ENCODE data around the gene KCTD20. TPM values are rescaled to one million over a fixed set of nuclear protein-coding genes. Genes with fewer than 3 reads are reported as not detected.
A peak's percentile ranks its signal among the peaks of the same experiment; 100 is the strongest.
"Not testable (repeated sequence)": the region's sequence is repeated elsewhere in the genome, so short reads cannot be mapped to it uniquely, and the experiment has no call there.

The KCTD20 gene
- polyA plus RNA-seq: 10 to 100 TPM; 13.8 to 28.6 (median 17.7) TPM
- long read RNA-seq, donor 1, full-length matches to known transcripts: 16 of 24 reads
- long read RNA-seq, donor 1, partial matches to known transcripts: 8 of 24 reads
- long read RNA-seq, donor 1, other reads (novel, unspliced or antisense): 0 of 24 reads
- long read RNA-seq, donor 2, full-length matches to known transcripts: 1 of 1 reads
- long read RNA-seq, donor 2, partial matches to known transcripts: 0 of 1 reads
- long read RNA-seq, donor 2, other reads (novel, unspliced or antisense): 0 of 1 reads
- long read RNA-seq, donor 3, full-length matches to known transcripts: 2 of 2 reads
- long read RNA-seq, donor 3, partial matches to known transcripts: 0 of 2 reads
- long read RNA-seq, donor 3, other reads (novel, unspliced or antisense): 0 of 2 reads
- long read RNA-seq, donor 4: 0 reads
- long read RNA-seq, donor 5, full-length matches to known transcripts: 1 of 1 reads
- long read RNA-seq, donor 5, partial matches to known transcripts: 0 of 1 reads
- long read RNA-seq, donor 5, other reads (novel, unspliced or antisense): 0 of 1 reads
- long read RNA-seq, donor 6, full-length matches to known transcripts: 4 of 15 reads
- long read RNA-seq, donor 6, partial matches to known transcripts: 11 of 15 reads
- long read RNA-seq, donor 6, other reads (novel, unspliced or antisense): 0 of 15 reads
- long read RNA-seq, donor 7, full-length matches to known transcripts: 12 of 12 reads
- long read RNA-seq, donor 7, partial matches to known transcripts: 0 of 12 reads
- long read RNA-seq, donor 7, other reads (novel, unspliced or antisense): 0 of 12 reads
- long read RNA-seq, donor 8: 0 reads
- long read RNA-seq, donor 9, full-length matches to known transcripts: 1 of 1 reads
- long read RNA-seq, donor 9, partial matches to known transcripts: 0 of 1 reads
- long read RNA-seq, donor 9, other reads (novel, unspliced or antisense): 0 of 1 reads
- long read RNA-seq, donor 10, full-length matches to known transcripts: 9 of 9 reads
- long read RNA-seq, donor 10, partial matches to known transcripts: 0 of 9 reads
- long read RNA-seq, donor 10, other reads (novel, unspliced or antisense): 0 of 9 reads

- H3K9me3 ChIP-seq (ENCODE audit: control insufficient read depth in 2 of 2, insufficient read depth in 1 of 2, low read depth in 1 of 2, low read length in 1 of 2): no peaks in the 10 kb centered on the region
- FAIRE-seq: no peak
- peak within 1 kb of the TSS; percentile 82 to 86 (median 84) for H3K4me3 ChIP-seq (ENCODE audit: low read depth in 1 of 3, low read length in 3 of 3)
- peaks cover 0 to 6% (median 0%) of the 10 kb centered on the region in 3 donors for H3K36me3 ChIP-seq (ENCODE audit: control insufficient read depth in 3 of 3, insufficient read depth in 2 of 3, low read depth in 1 of 3, low read length in 3 of 3)
- no peaks in the 10 kb centered on the region for H3K27me3 ChIP-seq (ENCODE audit: control insufficient read depth in 3 of 3, insufficient read depth in 3 of 3, low read length in 3 of 3)
- H3K4me1 ChIP-seq (ENCODE audit: control insufficient read depth in 3 of 3, insufficient read depth in 2 of 3, low read depth in 1 of 3, low read length in 2 of 3): peaks cover 4 to 37% (median 8%) of the 10 kb centered on the region in 3 donors
- peak within 1 kb of the TSS; percentile 95 to 96 (median 96) for H3K27ac ChIP-seq (ENCODE audit: low read depth in 1 of 3, low read length in 2 of 3)
- 0% methylated on average over 54 to 91 of the region's 91 CpGs for WGBS, 3 donors
- DNase-seq: peak; percentile 90 to 96
Measured at GRCh38 chr6:36442671-36443470, at the start of gene KCTD20, which contains the start of gene PXT1. Gene KCTD20, plus strand, starts transcription at chr6:36443000. Its CDS starts 27,098 bp downstream, at chr6:36470098. Gene PXT1, minus strand, starts transcription at chr6:36442854. Its CDS starts 16,772 bp downstream, at chr6:36426082.

GRCh38 chr6:36399970-36400369, 42.8 kb upstream of the KCTD20 start:
- Histone ChIP-seq H3K9me3 (ENCODE audit: control insufficient read depth in 2 of 2, insufficient read depth in 1 of 2, low read depth in 1 of 2, low read length in 1 of 2) (peaks cover 0 to 4% of the 10 kb centered on the region in 2 donors), H3K27ac (ENCODE audit: low read depth in 1 of 3, low read length in 2 of 3) (no peak overlapping the region), H3K36me3 (ENCODE audit: control insufficient read depth in 3 of 3, insufficient read depth in 2 of 3, low read depth in 1 of 3, low read length in 3 of 3) (no peaks in the 10 kb centered on the region), H3K4me3 (ENCODE audit: low read depth in 1 of 3, low read length in 3 of 3) (no peak overlapping the region), H3K4me1 (ENCODE audit: control insufficient read depth in 3 of 3, insufficient read depth in 2 of 3, low read depth in 1 of 3, low read length in 2 of 3) (no peaks in the 10 kb centered on the region), H3K27me3 (ENCODE audit: control insufficient read depth in 3 of 3, insufficient read depth in 3 of 3, low read length in 3 of 3) (no peaks in the 10 kb centered on the region)
- WGBS, 3 donors: 75 to 88% (median 76%) methylated on average over 1 of the region's 1 CpG
- DNase-seq (no peak), FAIRE-seq (no peak)

GRCh38 chr6:36402481-36402880, 40.3 kb upstream of the KCTD20 start:
- Histone ChIP-seq H3K27me3 (ENCODE audit: control insufficient read depth in 3 of 3, insufficient read depth in 3 of 3, low read length in 3 of 3) (no peaks in the 10 kb centered on the region), H3K4me1 (ENCODE audit: control insufficient read depth in 3 of 3, insufficient read depth in 2 of 3, low read depth in 1 of 3, low read length in 2 of 3) (no peaks in the 10 kb centered on the region), H3K27ac (ENCODE audit: low read depth in 1 of 3, low read length in 2 of 3) (no peak overlapping the region), H3K4me3 (ENCODE audit: low read depth in 1 of 3, low read length in 3 of 3) (no peak overlapping the region), H3K36me3 (ENCODE audit: control insufficient read depth in 3 of 3, insufficient read depth in 2 of 3, low read depth in 1 of 3, low read length in 3 of 3) (no peaks in the 10 kb centered on the region), H3K9me3 (ENCODE audit: control insufficient read depth in 2 of 2, insufficient read depth in 1 of 2, low read depth in 1 of 2, low read length in 1 of 2) (peaks cover 0 to 4% of the 10 kb centered on the region in 2 donors)
- FAIRE-seq (no peak), DNase-seq (no peak)
- WGBS, 3 donors: 67 to 81% (median 72%) methylated on average over 3 of the region's 3 CpGs

- no peak overlapping the region for H3K4me3 ChIP-seq (ENCODE audit: low read depth in 1 of 3, low read length in 3 of 3)
- H3K4me1 ChIP-seq (ENCODE audit: control insufficient read depth in 3 of 3, insufficient read depth in 2 of 3, low read depth in 1 of 3, low read length in 2 of 3): no peaks in the 10 kb centered on the region
- peaks cover 0 to 4% of the 10 kb centered on the region in 2 donors for H3K9me3 ChIP-seq (ENCODE audit: control insufficient read depth in 2 of 2, insufficient read depth in 1 of 2, low read depth in 1 of 2, low read length in 1 of 2)
- DNase-seq (no peak), FAIRE-seq (no peak)
- 95 to 96% (median 96%) methylated on average over 4 of the region's 4 CpGs for WGBS, 3 donors
- no peak overlapping the region for H3K27ac ChIP-seq (ENCODE audit: low read depth in 1 of 3, low read length in 2 of 3)
- H3K36me3 ChIP-seq (ENCODE audit: control insufficient read depth in 3 of 3, insufficient read depth in 2 of 3, low read depth in 1 of 3, low read length in 3 of 3): no peaks in the 10 kb centered on the region
- H3K27me3 ChIP-seq (ENCODE audit: control insufficient read depth in 3 of 3, insufficient read depth in 3 of 3, low read length in 3 of 3): peaks cover 0 to under 1% (median 0%) of the 10 kb centered on the region in 3 donors
Measured at GRCh38 chr6:36404164-36404563, 38.6 kb upstream of the KCTD20 start.

- DNase-seq; H3K4me3 ChIP-seq (ENCODE audit: low read depth in 1 of 3, low read length in 3 of 3); H3K9me3 ChIP-seq (ENCODE audit: control insufficient read depth in 2 of 2, insufficient read depth in 1 of 2, low read depth in 1 of 2, low read length in 1 of 2); H3K27ac ChIP-seq (ENCODE audit: low read depth in 1 of 3, low read length in 2 of 3); H3K36me3 ChIP-seq (ENCODE audit: control insufficient read depth in 3 of 3, insufficient read depth in 2 of 3, low read depth in 1 of 3, low read length in 3 of 3); H3K27me3 ChIP-seq (ENCODE audit: control insufficient read depth in 3 of 3, insufficient read depth in 3 of 3, low read length in 3 of 3); H3K4me1 ChIP-seq (ENCODE audit: control insufficient read depth in 3 of 3, insufficient read depth in 2 of 3, low read depth in 1 of 3, low read length in 2 of 3); FAIRE-seq: not testable (repeated sequence)
- WGBS, 3 donors: 73 to 85% (median 79%) methylated on average over 5 of the region's 5 CpGs
Measured at GRCh38 chr6:36409718-36410117, 33.1 kb upstream of the KCTD20 start.

GRCh38 chr6:36413489-36414480, 29.0 kb upstream of the KCTD20 start:
- Histone ChIP-seq H3K36me3 (ENCODE audit: control insufficient read depth in 3 of 3, insufficient read depth in 2 of 3, low read depth in 1 of 3, low read length in 3 of 3) (no peaks in the 10 kb centered on the region), H3K4me1 (ENCODE audit: control insufficient read depth in 3 of 3, insufficient read depth in 2 of 3, low read depth in 1 of 3, low read length in 2 of 3) (peaks cover 0 to 2% (median 0%) of the 10 kb centered on the region in 3 donors), H3K27me3 (ENCODE audit: control insufficient read depth in 3 of 3, insufficient read depth in 3 of 3, low read length in 3 of 3) (peaks cover 0 to 2% (median 0%) of the 10 kb centered on the region in 3 donors), H3K27ac (ENCODE audit: low read depth in 1 of 3, low read length in 2 of 3) (peak overlapping the region in 1 of 3 donors; percentile 32), H3K4me3 (ENCODE audit: low read depth in 1 of 3, low read length in 3 of 3) (no peak overlapping the region), H3K9me3 (ENCODE audit: control insufficient read depth in 2 of 2, insufficient read depth in 1 of 2, low read depth in 1 of 2, low read length in 1 of 2) (peaks cover 0 to 3% of the 10 kb centered on the region in 2 donors)
- 90 to 94% (median 93%) methylated on average over 4 of the region's 4 CpGs for WGBS, 3 donors
- DNase-seq (no peak), FAIRE-seq (no peak)

GRCh38 chr6:36414481-36414880, 28.3 kb upstream of the KCTD20 start:
- Histone ChIP-seq H3K36me3 (ENCODE audit: control insufficient read depth in 3 of 3, insufficient read depth in 2 of 3, low read depth in 1 of 3, low read length in 3 of 3) (no peaks in the 10 kb centered on the region), H3K9me3 (ENCODE audit: control insufficient read depth in 2 of 2, insufficient read depth in 1 of 2, low read depth in 1 of 2, low read length in 1 of 2) (peaks cover 0 to 3% of the 10 kb centered on the region in 2 donors), H3K27ac (ENCODE audit: low read depth in 1 of 3, low read length in 2 of 3) (peak overlapping the region in 1 of 3 donors; percentile 32), H3K4me3 (ENCODE audit: low read depth in 1 of 3, low read length in 3 of 3) (no peak overlapping the region), H3K4me1 (ENCODE audit: control insufficient read depth in 3 of 3, insufficient read depth in 2 of 3, low read depth in 1 of 3, low read length in 2 of 3) (peaks cover 0 to 2% (median 0%) of the 10 kb centered on the region in 3 donors), H3K27me3 (ENCODE audit: control insufficient read depth in 3 of 3, insufficient read depth in 3 of 3, low read length in 3 of 3) (no peaks in the 10 kb centered on the region)
- 0 to 45% (median 14%) methylated on average over 1 of the region's 1 CpG for WGBS, 3 donors
- DNase-seq (peak; percentile 43 to 53), FAIRE-seq (no peak)
